ENCODE results near the gene PCCA.
"Not testable (repeated sequence)": the region's sequence is repeated elsewhere in the genome, so short reads cannot be mapped to it uniquely, and the experiment has no call there.

Gene PCCA

DNA sequence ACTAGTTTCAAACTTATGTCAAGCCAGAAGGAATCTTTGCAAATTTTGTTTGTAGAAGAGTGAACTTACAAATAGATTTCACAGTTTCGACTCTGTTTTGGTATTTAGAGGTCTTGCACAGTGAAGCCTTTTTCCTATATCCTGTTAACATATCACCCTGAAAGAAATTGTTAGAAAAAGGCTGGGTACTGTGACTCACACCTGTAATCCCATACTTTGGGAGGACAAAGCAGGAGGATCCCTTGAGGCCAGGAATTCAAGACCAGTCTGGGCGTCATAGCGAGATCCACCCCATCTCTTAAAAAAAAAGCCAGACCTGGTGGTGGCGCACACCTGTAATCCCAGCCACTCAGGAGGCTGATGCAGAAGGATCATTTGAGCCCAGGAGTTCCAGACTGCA is 275.7 kb downstream of the PCCA start:
- DNase-seq, result no peak

GRCh38 chr13:100365680-100366079 is 276.8 kb downstream of the PCCA start:
- DNase-seq, result no peak

DNA sequence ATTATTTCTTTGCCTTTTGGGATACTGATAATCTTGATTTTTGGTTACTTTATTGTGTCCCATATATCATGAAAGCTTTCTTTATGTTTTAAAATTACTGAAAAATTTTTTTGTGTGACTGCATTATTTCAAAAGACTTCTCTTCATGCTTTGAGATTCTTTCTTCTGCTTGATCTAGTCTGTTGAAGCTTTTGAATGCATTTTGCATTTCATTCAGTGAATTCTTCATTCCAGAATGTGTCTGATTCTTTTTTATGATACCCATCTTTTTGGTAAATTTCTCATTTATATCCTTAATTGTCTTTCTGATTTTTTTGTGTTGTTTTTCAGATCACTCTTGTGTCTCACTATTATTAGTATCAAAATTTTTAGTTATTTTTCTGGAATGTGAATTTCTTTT is 289.6 kb downstream of the PCCA start:
- DNase-seq, result no peak

- no peak for DNase-seq
Observed at GRCh38 chr13:100381595-100382224, 292.8 kb downstream of the PCCA start.

GRCh38 chr13:100382785-100383184 is 293.9 kb downstream of the PCCA start:
- DNase-seq, result no peak

- no peak for DNase-seq
Observed at GRCh38 chr13:100387416-100387815, 298.5 kb downstream of the PCCA start.

DNA sequence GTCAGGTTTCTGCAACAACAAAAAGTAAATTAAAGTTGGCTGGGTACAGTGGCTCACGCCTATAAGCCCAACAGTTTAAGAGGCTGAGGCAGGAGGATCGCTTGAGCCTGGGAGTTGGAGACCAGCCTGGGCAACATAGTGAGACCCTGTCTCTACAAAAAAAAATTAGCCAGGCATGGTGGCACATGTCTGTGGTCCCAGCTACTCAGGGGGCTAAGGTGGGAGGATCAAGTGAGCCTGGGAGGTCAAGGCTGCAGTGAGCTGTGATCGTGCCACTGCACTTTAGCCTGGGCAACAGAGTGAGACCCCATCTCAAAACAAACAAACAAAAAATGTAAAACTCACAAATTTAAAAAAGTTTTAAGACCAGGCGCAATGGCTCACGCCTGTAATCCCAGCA is 299.3 kb downstream of the PCCA start:
- DNase-seq, result not testable (repeated sequence)

- DNase-seq, result no peak
Observed at GRCh38 chr13:100388923-100389322, 300.0 kb downstream of the PCCA start.

DNA sequence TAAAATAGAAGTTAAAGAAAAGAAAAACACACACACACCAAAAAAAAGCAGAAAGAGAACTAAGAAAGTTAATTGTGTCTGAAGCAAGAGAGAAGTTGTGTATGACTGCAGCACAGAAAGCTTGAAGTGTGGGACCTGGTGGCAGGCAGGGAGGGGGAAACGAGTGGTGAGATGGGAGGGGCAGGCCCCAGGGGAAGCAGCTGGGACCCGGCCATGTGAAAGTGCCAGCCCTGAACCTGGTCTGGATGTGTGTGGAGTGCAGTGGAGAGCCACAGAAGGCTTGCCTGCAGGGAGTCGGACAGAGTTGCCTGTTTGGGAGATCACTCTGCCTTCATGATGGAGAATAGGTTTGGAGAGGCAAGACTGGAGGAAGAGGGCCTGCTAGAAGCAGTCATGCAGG is 300.7 kb downstream of the PCCA start:
- DNase-seq, result no peak

- DNase-seq, result peak; percentile 25 to 69
Observed at GRCh38 chr13:100392709-100393630, 304.1 kb downstream of the PCCA start.

- no peak for DNase-seq
Observed at GRCh38 chr13:100394005-100394695, 305.3 kb downstream of the PCCA start.

GRCh38 chr13:100395698-100396373 is 306.9 kb downstream of the PCCA start:
- no peak for DNase-seq

- DNase-seq, result no peak
Observed at GRCh38 chr13:100396776-100397175, 307.9 kb downstream of the PCCA start.

DNA sequence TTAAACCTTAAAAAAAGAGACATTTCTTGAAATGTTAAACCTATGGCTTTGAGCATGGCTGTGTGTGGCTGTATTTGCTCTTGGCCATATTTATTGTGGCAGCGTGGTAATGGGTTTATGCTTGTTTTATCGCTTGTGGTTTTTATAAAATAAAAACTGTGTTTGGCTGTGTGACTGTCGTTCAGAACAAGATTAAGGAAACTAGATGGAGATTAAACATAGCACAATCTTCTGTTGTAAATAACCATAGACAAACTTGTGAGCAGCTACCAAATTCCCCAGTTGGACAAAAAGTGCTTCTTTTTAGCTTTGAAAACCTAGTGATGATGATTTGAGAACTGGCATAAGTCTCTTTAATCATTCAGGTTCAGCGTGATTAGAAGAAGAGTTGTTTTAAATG is 308.7 kb downstream of the PCCA start:
- no peak for DNase-seq

GRCh38 chr13:100398360-100398759 is 309.5 kb downstream of the PCCA start:
- no peak for DNase-seq

- DNase-seq, result no peak
Observed at GRCh38 chr13:100399455-100399854, 310.6 kb downstream of the PCCA start.

DNA sequence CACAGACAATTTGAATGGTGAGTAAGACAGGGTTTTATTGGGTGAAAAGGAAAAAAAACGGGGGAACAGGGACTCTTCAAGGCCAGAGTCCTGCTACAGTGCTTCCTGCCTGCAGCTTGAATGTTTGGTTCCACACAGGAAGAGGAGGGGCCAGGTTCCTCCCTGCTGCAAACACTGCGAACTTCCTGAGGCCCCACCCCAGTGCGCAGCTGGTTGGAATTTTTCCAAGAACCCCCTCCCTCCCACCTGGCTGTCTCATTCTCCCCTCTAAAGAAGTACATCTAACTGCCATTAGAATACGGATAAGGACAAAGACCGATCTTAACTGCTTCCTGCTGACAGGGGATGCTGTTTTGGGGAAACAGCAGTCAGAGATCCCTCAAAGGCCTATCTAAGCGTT is 314.8 kb downstream of the PCCA start:
- no peak for DNase-seq

GRCh38 chr13:100409132-100409531 is 320.2 kb downstream of the PCCA start:
- DNase-seq, result no peak

- DNase-seq, result peak in 1 of 2 donors; percentile 3
Observed at GRCh38 chr13:100423375-100423774, 334.5 kb downstream of the PCCA start.

- no peak for DNase-seq
Observed at GRCh38 chr13:100428986-100429385, 340.1 kb downstream of the PCCA start.

DNA sequence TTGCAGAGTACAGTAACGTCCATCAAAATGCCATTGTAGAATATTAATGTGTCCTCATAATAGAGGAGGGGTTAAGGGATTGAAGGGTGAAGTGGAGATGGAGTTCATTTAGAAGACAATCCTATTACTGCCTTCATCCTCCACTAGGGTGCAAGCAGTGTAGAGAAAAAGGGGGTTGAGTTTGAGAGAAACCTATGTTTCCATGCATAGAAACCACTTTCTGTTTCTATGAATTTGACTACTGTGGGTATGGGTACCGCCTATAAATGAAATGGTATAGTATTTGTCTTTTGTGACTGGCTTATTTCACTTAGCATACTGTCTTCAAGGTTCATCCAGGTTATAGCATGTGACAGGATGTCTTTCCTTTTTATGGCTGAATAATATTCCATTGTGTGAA is 343.7 kb downstream of the PCCA start:
- no peak for DNase-seq

- no peak for DNase-seq
Observed at GRCh38 chr13:100433475-100433874, 344.6 kb downstream of the PCCA start.
